Colonic mucosa (tissue), 4 donors: ENCODE measurements around the gene SOX18. TPM values are rescaled to one million over a fixed set of nuclear protein-coding genes. Genes with fewer than 3 reads are reported as not detected.

ENCODE experiments used
- DNase-seq: peaks from one replicate; pipeline ENCODE4 v3.0.0-alpha.2; 2020
- H3K27ac ChIP-seq: fragments of 200-600 bp; one replicate; pipeline ENCODE4 v1.8.0; 2021
- H3K27me3 ChIP-seq: fragments of 200-600 bp; one replicate; pipeline ENCODE4 v1.8.0; 2021
- H3K36me3 ChIP-seq: fragments of 200-600 bp; one replicate; pipeline ENCODE4 v1.8.0; 2021
- H3K4me1 ChIP-seq: fragments of 200-600 bp; one replicate; pipeline ENCODE4 v1.8.0; 2021; ENCODE audit warnings: mild to moderate bottlenecking
- H3K4me3 ChIP-seq: fragments of 200-600 bp; one replicate; pipeline ENCODE4 v1.8.0; 2021
- H3K9ac ChIP-seq, 2 donors: one replicate each; pipeline ENCODE4 v1.7.0; 2013; ENCODE audit warnings: control low read depth in 2 of 2, low read depth in 2 of 2, low read length in 2 of 2
- H3K9me3 ChIP-seq: fragments of 200-600 bp; one replicate; pipeline ENCODE4 v1.8.0; 2021
- intact Hi-C: fragments of 100-400 bp; cut with DNase I; formaldehyde crosslinking; loops from one replicate; pipeline ENCODE4 v1.14.1; 2022
- microRNA-seq: library from miRNA; unstranded; fragments of <30 nt; microRNA quantifications from one replicate; pipeline ENCODE4, GENCODE V29; 2019
- total RNA-seq, 2 donors: library from RNA; stranded (reverse); fragmentation: NEBNext Ultra II Directional in 1 of 2; extraction: Animal tissue kit (Norgen Biotek cat#: 25700) in 1 of 2; gene quantifications; one replicate each; pipeline ENCODE4 v1.2.1, GENCODE V29; 2021
- TF ChIP-seq, protein P1 (sequence below): fragments of 200-600 bp; IDR thresholded peaks from one replicate; pipeline ENCODE4 v1.8.0; 2022; ENCODE audit warnings: antibody characterized with exemption, mild to moderate bottlenecking
- donor health status: healthy.
- donor health status: DM: no; HTN: no; CAD: no.
- donor health status: DM: no; HTN: no; CAD: no.

SOX18 gene
- total RNA-seq, 2 donors from 2014 or later, result 8.4 to 26.8 TPM

GRCh38 chr20:64001607-64002011 lies 47.8 kb downstream of the SOX18 start:
- no peak overlapping the region for H3K27ac ChIP-seq
- no peak overlapping the region for H3K9ac ChIP-seq
- no peak for DNase-seq
- no peaks in the 10 kb centered on the region for H3K9me3 ChIP-seq
- no peaks in the 10 kb centered on the region for H3K27me3 ChIP-seq
- TF ChIP-seq, protein P1, sequence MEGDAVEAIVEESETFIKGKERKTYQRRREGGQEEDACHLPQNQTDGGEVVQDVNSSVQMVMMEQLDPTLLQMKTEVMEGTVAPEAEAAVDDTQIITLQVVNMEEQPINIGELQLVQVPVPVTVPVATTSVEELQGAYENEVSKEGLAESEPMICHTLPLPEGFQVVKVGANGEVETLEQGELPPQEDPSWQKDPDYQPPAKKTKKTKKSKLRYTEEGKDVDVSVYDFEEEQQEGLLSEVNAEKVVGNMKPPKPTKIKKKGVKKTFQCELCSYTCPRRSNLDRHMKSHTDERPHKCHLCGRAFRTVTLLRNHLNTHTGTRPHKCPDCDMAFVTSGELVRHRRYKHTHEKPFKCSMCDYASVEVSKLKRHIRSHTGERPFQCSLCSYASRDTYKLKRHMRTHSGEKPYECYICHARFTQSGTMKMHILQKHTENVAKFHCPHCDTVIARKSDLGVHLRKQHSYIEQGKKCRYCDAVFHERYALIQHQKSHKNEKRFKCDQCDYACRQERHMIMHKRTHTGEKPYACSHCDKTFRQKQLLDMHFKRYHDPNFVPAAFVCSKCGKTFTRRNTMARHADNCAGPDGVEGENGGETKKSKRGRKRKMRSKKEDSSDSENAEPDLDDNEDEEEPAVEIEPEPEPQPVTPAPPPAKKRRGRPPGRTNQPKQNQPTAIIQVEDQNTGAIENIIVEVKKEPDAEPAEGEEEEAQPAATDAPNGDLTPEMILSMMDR, result no peak
- peaks cover 22% of the 10 kb centered on the region for H3K36me3 ChIP-seq
- no peak overlapping the region for H3K4me3 ChIP-seq
- no peaks in the 10 kb centered on the region for H3K4me1 ChIP-seq
- intact Hi-C loops, result no loop called here

DNA sequence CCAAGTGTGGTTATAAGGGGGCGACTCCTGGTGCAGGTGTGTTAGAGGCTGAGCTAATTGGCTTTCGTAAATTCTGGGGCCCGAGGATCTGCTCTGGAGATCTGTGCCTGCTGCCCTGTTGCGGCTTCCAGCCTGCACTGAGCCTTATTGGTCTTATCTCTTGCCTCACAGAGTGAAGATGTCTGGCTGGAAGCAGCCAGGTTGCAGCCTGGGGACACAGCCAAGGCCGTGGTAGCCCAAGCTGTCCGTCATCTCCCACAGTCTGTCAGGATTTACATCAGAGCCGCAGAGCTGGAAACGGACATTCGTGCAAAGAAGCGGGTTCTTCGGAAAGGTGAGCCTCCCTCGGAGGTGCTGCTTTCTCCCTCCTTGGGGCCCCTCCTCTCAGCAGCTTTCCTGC lies 48.5 kb downstream of the SOX18 start:
- TF ChIP-seq, protein P1, result no peak
- H3K9ac ChIP-seq, result no peak overlapping the region
- no peaks in the 10 kb centered on the region for H3K4me1 ChIP-seq
- no peaks in the 10 kb centered on the region for H3K9me3 ChIP-seq
- H3K36me3 ChIP-seq, result peaks cover 28% of the 10 kb centered on the region
- no peak overlapping the region for H3K4me3 ChIP-seq
- H3K27me3 ChIP-seq, result no peaks in the 10 kb centered on the region
- intact Hi-C loops, result no loop called here
- H3K27ac ChIP-seq, result no peak overlapping the region
- DNase-seq, result no peak

Small RNAs within 50 kb of the gene (microRNA-seq; reads per million reads assigned to microRNA genes)
- gene MIR6813, result 2.2 reads per million

Other genes starting within 250 kb of the SOX18 start
- gene ZBTB46, start 218.4 kb downstream of the SOX18 start, total RNA-seq, result 1 to 10 TPM; 2.1 to 3.2 TPM
- gene ABHD16B, start 188.1 kb downstream of the SOX18 start, total RNA-seq, result not detected
- 10 to 100 TPM; 54.0 to 66.1 TPM for gene TPD52L2, start 184.4 kb downstream of the SOX18 start, total RNA-seq
- gene DNAJC5, start 154.5 kb downstream of the SOX18 start, total RNA-seq, result 10 to 100 TPM; 58.9 to 63.9 TPM
- 10 to 100 TPM; 33.6 to 49.5 TPM for gene UCKL1, start 93.2 kb downstream of the SOX18 start, total RNA-seq
- 1 to 10 TPM; 1.9 TPM for gene ZNF512B, start 79.7 kb downstream of the SOX18 start, total RNA-seq
- 1 to 10 TPM; 6.1 to 6.4 TPM for gene SAMD10, start 70.0 kb downstream of the SOX18 start, total RNA-seq
- 10 to 100 TPM; 53.0 to 68.6 TPM for gene PRPF6, start 68.5 kb downstream of the SOX18 start, total RNA-seq
- gene C20orf204, start 13.5 kb downstream of the SOX18 start, total RNA-seq, result 1 to 10 TPM in 1 of 2 donors, under 1 TPM in 1; 0.29 to 3.3 TPM
- 10 to 100 TPM in 1 of 2 donors, 1 to 10 TPM in 1; 7.3 to 11.8 TPM for gene TCEA2, start 13.6 kb upstream of the SOX18 start, total RNA-seq
- 1 to 10 TPM; 3.4 to 4.5 TPM for gene RGS19, start 29.9 kb upstream of the SOX18 start, total RNA-seq
- gene OPRL1, start 30.4 kb upstream of the SOX18 start, total RNA-seq, result under 1 TPM; 0.24 to 0.25 TPM
- gene LKAAEAR1, start 34.8 kb upstream of the SOX18 start, total RNA-seq, result not detected
- gene NPBWR2, start 57.9 kb upstream of the SOX18 start, total RNA-seq, result not detected
- gene MYT1, start 114.8 kb upstream of the SOX18 start, total RNA-seq, result under 1 TPM; 0.19 to 0.22 TPM
- gene PCMTD2, start 206.1 kb upstream of the SOX18 start, total RNA-seq, result 10 to 100 TPM; 23.3 to 35.7 TPM